Brain pericyte (primary cell): ENCODE data around the gene NOL4L.

Experiments used
- DNase-seq: peaks from one replicate; pipeline ENCODE4 v3.0.0-alpha.2; 2012; ENCODE audit warnings: low read depth, low spot score

The NOL4L gene

DNA sequence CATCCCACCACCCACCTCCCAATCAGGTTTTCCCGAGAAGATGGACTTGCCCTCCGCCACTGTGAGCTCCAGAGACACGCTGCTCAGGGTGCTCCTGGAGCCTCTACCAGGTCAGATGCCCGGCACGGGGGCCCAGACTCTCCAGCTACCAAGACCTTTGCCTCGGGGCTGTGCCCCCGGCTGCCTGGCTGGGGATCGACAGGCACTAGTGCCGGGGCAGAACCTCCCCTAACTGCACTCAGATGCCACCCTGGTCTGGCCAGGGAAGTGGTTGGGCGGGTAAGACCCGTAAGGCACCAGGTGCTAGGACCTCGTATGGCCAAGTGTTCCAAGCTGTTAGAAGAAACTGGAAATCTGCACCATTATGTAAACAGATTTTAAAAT lies 126.3 kb downstream of the NOL4L start:
- no peak for DNase-seq

GRCh38 chr20:32458061-32458836 lies 126.9 kb downstream of the NOL4L start:
- DNase-seq: no peak

- no peak for DNase-seq
Observed at GRCh38 chr20:32457479-32457986, 127.6 kb downstream of the NOL4L start.

GRCh38 chr20:32456869-32457478 lies 128.2 kb downstream of the NOL4L start:
- DNase-seq: no peak

GRCh38 chr20:32455901-32456701 lies 129.0 kb downstream of the NOL4L start:
- no peak for DNase-seq

- DNase-seq: no peak
Observed at GRCh38 chr20:32455171-32455900, 129.8 kb downstream of the NOL4L start.

DNA sequence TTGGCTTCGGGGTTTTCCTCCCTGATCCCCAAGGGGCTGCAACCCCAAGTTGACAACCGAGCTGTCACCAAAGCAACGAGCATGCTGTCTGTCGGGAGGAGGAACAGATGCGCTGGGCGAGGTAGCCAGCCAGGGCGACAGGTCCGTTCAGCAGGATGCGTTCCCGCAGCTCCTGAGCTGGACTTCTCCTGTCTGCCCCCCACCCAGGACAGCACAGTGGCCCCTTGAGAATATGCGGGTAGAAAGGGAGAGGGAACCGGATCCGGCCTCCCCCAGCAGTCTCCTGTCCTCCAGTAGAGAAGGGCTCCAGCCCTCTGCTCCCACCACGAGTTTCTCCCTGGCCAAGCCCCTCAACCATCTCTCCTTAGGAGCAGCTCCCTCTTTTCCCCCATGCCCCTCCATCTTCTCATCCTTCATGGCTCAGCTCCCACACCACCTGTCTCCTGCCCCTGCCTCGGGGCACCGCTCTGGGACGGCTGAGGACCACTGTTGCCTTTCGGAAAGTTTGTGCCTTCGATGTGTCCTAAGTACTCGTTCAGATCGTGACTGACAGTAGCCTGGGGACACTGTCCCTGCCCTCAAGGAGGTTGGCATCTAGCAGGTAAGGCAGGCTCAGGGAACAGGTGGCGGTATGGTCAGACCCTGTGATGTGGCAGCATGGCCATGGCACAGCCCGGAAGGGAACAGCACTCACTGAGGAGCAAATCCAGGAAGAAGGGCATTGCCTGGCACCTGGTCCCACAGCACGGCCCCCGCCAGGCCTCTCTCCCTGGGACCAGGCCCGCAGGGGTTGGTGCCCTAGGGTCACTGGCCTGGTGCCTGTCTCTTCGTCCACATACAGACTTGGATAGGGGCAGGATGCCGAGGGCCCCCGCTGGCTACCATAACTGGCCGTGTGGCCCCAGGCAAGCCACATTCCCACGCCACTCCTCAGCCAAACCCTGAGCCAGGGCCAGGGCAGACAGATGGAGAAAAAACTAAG lies 130.7 kb downstream of the NOL4L start:
- DNase-seq: no peak

DNA sequence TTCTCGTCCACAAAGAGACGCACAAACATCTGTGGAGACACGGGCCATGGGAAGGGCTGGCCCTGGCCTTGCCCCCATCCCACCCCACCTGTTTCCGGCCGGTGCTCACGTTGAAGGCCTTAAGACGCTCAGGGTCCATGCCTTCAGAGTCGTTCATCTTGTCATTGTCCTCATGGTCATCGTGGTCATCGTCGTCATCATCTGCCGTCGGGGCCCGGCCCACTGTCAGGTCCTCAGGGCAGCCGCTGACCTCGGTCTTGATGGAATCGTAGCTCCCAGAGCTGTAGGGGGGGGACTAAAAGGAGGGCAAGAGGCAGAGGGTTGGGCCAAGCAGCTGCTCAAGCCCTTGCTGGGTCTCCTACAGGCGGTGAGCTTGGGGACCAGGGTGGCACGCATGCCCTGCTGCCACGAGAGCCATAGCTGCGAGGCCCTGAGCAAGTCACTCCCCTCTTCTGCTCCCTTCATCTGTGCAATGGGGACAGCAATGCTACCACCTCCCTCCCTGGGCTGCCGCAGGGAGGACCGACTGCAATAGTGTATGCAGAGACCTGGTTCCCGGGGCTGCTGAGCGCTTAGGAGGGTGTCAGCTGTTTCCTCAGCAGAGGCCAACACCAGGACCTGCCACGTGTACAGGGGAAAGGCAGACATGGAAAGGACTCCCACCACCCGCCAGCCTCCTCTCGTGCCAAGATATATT lies 131.5 kb downstream of the NOL4L start:
- no peak for DNase-seq

DNA sequence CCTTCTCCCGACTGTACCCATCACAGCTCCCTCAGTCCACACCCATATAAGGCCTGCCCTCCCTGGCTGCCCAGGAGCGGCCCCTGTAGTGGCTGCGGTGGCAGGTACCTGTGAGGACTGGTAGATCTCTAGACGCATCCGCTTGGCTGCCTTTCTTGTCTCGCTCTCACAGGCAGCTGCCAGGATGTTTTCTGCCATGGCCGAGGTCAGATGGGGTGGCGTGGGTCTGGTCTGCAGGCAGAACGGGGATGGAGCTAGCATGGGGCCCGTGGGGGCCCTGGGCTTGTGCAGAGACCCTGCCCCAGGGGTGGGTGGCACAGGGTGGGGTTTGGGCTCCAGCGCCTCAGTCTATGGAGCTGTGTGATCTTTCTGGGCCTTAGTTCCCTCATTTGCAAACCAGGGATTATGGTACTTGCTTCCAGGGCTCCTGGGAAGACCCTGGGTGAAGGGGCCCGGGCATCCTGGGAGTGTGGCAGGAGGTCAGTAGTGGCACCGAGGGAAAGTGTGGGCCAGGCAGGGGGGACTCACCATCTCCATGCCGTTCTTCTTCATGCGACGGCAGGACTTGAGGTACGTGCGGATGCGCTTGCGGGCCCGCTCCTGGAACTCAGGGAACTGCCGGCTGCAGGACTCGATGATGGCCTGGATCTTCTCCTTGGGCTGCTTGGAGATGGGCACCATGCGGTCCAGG lies 132.2 kb downstream of the NOL4L start:
- no peak for DNase-seq

DNA sequence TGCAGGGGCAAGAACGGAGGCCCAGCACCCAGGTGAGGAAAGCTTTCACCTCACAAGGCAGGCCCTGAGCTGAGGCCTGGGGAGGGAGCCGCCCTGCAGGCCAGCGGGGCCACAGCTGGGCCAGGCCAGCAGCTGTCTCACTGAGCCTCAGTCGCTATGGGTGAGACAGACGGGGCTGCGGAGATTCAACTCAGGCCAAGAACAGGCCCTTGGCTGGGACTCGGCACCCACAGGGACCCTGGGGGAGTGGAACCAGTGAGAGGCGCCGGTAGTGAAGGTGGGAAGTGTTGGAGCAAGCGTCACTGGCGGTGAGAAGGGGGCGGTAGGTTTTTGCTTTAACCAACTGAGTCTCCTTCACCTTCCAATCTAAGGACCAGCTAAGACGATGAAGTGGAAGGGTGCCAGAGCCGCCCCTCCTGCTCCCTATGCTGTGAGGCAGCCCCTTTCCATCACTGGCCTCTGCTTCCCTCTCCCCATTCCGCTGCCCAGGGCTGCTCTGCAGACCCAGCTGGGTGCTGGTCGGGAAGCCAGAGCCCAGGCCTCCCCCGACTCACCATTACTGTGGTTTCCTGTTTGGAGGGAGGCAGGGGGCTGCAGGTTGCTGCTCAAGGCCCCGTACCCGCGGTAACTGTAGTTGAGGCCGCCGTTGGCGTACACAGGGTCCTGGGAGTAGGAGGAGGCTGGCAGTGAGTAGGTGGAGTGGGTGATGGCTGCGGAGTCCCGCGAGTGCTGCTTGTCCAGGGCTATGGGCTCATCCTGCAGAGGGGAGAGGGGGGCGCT lies 133.3 kb downstream of the NOL4L start:
- no peak for DNase-seq

- no peak for DNase-seq
Observed at GRCh38 chr20:32451340-32451681, 133.8 kb downstream of the NOL4L start.

DNA sequence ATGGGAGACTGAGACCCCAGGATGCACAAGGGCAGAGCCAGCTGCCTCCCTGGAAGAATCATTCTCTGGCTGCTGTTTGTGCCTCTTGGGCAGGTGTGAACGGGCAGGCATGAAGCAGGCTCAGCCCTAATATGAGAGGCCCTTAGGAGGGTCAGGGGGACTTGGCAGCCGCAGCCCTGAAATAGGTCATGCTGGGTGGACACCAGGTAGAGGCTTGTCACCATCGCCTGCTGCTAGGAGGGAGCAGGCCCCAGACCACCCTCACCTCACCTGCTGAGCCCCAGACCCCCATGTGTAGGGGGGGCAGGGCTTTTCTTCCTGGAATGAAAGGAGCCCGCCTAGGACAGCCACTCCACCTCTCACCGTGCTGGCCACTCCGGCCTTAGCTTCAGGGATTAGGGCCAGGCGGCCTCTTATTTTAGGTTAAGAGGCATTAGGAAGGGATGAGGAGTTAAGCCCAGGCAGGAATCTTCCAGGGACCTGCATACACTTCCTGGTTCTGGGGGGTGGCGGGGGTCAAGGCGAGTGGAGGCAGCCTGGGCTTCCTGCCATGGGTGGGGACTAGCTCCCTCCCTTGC lies 134.6 kb downstream of the NOL4L start:
- no peak for DNase-seq

GRCh38 chr20:32449890-32450401 lies 135.2 kb downstream of the NOL4L start:
- no peak for DNase-seq

DNA sequence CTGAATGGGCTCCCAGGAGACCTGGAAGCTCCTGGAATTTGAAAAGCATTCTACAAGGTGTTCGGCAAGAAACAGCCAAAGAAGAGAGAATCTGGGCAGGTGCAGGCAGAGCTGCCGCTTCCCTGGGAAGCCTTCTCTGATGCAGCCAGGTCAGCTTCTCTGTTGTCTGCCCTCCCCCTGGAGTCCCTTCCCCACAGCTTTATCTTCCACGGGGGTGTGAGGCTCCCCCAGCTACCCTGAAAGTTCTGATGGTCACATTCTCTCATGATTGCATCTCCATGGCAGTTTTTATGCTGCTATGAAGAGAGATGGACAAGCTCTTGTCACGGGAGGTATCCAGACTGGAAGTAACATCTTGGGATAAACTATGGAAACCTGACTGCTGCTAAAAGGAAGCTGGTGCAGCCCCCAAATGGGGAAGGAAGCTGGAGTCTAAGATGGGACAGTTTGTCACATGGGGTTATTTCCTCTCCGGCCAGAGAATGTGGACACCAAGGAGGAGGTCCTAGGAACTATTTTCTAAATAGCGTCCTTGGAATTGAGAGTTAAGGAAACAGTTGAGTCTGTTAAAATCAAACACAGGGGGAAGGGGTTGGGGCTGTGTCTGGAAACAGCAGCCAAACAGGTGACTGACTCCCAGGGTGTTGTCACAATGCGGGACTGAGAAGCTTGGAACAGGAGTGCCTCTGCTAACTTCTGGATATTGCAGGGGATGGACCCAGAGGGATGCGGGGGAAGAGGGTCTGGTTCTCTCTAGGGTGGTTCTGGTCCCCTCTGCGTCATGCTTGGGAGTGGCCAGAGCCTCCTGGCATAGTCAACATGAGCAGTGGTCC lies 135.9 kb downstream of the NOL4L start:
- no peak for DNase-seq

GRCh38 chr20:32448306-32449056 lies 136.7 kb downstream of the NOL4L start:
- no peak for DNase-seq
